ENCODE data around the gene BRPF1.

DNA sequence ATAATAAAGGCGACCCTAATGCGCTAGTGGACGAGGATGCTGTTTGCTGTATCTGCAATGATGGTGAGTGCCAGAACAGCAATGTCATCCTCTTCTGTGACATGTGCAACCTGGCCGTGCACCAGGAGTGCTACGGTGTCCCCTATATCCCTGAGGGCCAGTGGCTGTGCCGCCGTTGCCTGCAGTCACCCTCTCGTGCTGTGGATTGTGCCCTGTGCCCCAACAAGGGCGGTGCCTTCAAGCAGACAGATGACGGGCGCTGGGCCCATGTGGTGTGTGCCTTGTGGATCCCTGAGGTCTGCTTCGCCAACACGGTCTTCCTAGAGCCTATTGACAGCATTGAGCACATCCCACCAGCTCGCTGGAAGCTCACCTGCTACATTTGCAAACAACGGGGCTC is 7.6 kb downstream of the BRPF1 start:
- no peak for TF ChIP-seq REST (IDR thresholded peaks at IDR 0.05)
- TF ChIP-seq, protein P1, sequence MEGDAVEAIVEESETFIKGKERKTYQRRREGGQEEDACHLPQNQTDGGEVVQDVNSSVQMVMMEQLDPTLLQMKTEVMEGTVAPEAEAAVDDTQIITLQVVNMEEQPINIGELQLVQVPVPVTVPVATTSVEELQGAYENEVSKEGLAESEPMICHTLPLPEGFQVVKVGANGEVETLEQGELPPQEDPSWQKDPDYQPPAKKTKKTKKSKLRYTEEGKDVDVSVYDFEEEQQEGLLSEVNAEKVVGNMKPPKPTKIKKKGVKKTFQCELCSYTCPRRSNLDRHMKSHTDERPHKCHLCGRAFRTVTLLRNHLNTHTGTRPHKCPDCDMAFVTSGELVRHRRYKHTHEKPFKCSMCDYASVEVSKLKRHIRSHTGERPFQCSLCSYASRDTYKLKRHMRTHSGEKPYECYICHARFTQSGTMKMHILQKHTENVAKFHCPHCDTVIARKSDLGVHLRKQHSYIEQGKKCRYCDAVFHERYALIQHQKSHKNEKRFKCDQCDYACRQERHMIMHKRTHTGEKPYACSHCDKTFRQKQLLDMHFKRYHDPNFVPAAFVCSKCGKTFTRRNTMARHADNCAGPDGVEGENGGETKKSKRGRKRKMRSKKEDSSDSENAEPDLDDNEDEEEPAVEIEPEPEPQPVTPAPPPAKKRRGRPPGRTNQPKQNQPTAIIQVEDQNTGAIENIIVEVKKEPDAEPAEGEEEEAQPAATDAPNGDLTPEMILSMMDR (IDR thresholded peaks at IDR 0.05; ENCODE audit: low read depth, low read length, missing input control), result no peak
- no peak for TF ChIP-seq YY1 (IDR thresholded peaks at IDR 0.05)
- TF ChIP-seq EGR1 (IDR thresholded peaks at IDR 0.05; ENCODE audit: low read depth in 2 of 2), result no peak
- TF ChIP-seq, protein P2, sequence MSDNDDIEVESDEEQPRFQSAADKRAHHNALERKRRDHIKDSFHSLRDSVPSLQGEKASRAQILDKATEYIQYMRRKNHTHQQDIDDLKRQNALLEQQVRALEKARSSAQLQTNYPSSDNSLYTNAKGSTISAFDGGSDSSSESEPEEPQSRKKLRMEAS (IDR thresholded peaks at IDR 0.05), result no peak
- TF ChIP-seq SP1 (IDR thresholded peaks at IDR 0.05), result no peak
- TF ChIP-seq TAF1 (conservative IDR thresholded peaks at IDR 0.05), result no peak
- no peak for TF ChIP-seq JUND (IDR thresholded peaks at IDR 0.05)
- TF ChIP-seq RAD21 (IDR thresholded peaks at IDR 0.05), result no peak
- TF ChIP-seq GABPA (IDR thresholded peaks at IDR 0.05 in 1 of 2, conservative IDR thresholded peaks at IDR 0.05 in 1 of 2), result no peak
- no peak for TF ChIP-seq FOXA1 (IDR thresholded peaks at IDR 0.05)
